ENCODE results near the gene RNPS1. TPM values are rescaled to one million over a fixed set of nuclear protein-coding genes. Genes with fewer than 3 reads are reported as not detected.

The RNPS1 gene
- total RNA-seq, 1 donor, result 95.0 TPM

GRCh38 chr16:2276368-2277195 is 8.7 kb upstream of the RNPS1 start:
- TF ChIP-seq CTCF (IDR thresholded peaks at IDR 0.05; ENCODE audit: insufficient read depth, low read depth, low read length), result no peak
- DNase-seq (ENCODE audit: low read depth), result no peak
- H3K4me3 ChIP-seq (ENCODE audit: low read depth, low read length), result no peak overlapping the region

- DNase-seq (ENCODE audit: low read depth), result no peak
- no peak for TF ChIP-seq CTCF (IDR thresholded peaks at IDR 0.05; ENCODE audit: insufficient read depth, low read depth, low read length)
- no peak overlapping the region for H3K4me3 ChIP-seq (ENCODE audit: low read depth, low read length)
These were observed 7.8 kb upstream of the RNPS1 start for GRCh38 chr16:2275476-2276367.

- no peak overlapping the region for H3K4me3 ChIP-seq (ENCODE audit: low read depth, low read length)
- no peak for TF ChIP-seq CTCF (IDR thresholded peaks at IDR 0.05; ENCODE audit: insufficient read depth, low read depth, low read length)
- no peak for DNase-seq (ENCODE audit: low read depth)
These were observed 6.0 kb upstream of the RNPS1 start for GRCh38 chr16:2273931-2274330.

GRCh38 chr16:2273484-2273883 is 5.6 kb upstream of the RNPS1 start:
- no peak for DNase-seq (ENCODE audit: low read depth)
- no peak for TF ChIP-seq CTCF (IDR thresholded peaks at IDR 0.05; ENCODE audit: insufficient read depth, low read depth, low read length)
- H3K4me3 ChIP-seq (ENCODE audit: low read depth, low read length), result no peak overlapping the region

- no peak for DNase-seq (ENCODE audit: low read depth)
- TF ChIP-seq CTCF (IDR thresholded peaks at IDR 0.05; ENCODE audit: insufficient read depth, low read depth, low read length), result no peak
- H3K4me3 ChIP-seq (ENCODE audit: low read depth, low read length), result no peak overlapping the region
These were observed 4.0 kb upstream of the RNPS1 start for GRCh38 chr16:2271848-2272461.

GRCh38 chr16:2270588-2271470 is 2.9 kb upstream of the RNPS1 start:
- H3K4me3 ChIP-seq (ENCODE audit: low read depth, low read length), result no peak overlapping the region
- no peak for DNase-seq (ENCODE audit: low read depth)
- TF ChIP-seq CTCF (IDR thresholded peaks at IDR 0.05; ENCODE audit: insufficient read depth, low read depth, low read length), result no peak
